Thoracic aorta (tissue), 2 donors: ENCODE results near the gene RASAL2. TPM values are rescaled to one million over a fixed set of nuclear protein-coding genes. Genes with fewer than 3 reads are reported as not detected.
A peak's percentile ranks its signal among the peaks of the same experiment; 100 is the strongest.
"Not testable (repeated sequence)": the region's sequence is repeated elsewhere in the genome, so short reads cannot be mapped to it uniquely, and the experiment has no call there.

Source experiments
- ATAC-seq: fragments of 150-250 bp; one replicate; pipeline ENCODE4 v1.8.0; 2017; ENCODE audit warnings: low read depth; ENCODE audit not compliant: insufficient number of reproducible peaks, low FRiP score
- DNase-seq: peaks from one replicate; pipeline ENCODE4 v3.0.0-alpha.2; 2020; ENCODE audit warnings: low spot score
- H3K27ac ChIP-seq, 2 donors: fragments of 200-600 bp; sonication (generic); 1 replicate in 1 of 2; 2 replicates in 1 of 2; pipeline ENCODE4 v1.5.1; 2016; ENCODE audit warnings: mild to moderate bottlenecking in 2 of 2, moderate library complexity in 2 of 2
- H3K27me3 ChIP-seq: fragments of 200-600 bp; sonication (generic); replicated peaks from 2 replicates; pipeline ENCODE4 v1.6.0; 2016; ENCODE audit warnings: mild to moderate bottlenecking; ENCODE audit not compliant: insufficient read depth
- H3K36me3 ChIP-seq: fragments of 200-600 bp; sonication (generic); one replicate; pipeline ENCODE4 v1.5.1; 2016
- H3K4me1 ChIP-seq, 2 donors: fragments of 200-600 bp; sonication (generic); 1 replicate in 1 of 2; 2 replicates in 1 of 2; pipeline versions ENCODE4 v1.5.1 to v1.6.0; 2016; ENCODE audit warnings: low read depth in 2 of 2, mild to moderate bottlenecking in 1 of 2; ENCODE audit not compliant: control insufficient read depth in 1 of 2
- H3K4me3 ChIP-seq: fragments of 200-600 bp; sonication (generic); 2 replicates; pipeline ENCODE4 v1.5.1; 2016; ENCODE audit warnings: mild to moderate bottlenecking
- H3K9me3 ChIP-seq: fragments of 200-600 bp; sonication (generic); 2 replicates; pipeline ENCODE4 v1.5.1; 2016
- total RNA-seq, 2 donors: library from RNA; depleted of rRNA; stranded (reverse); fragments of >200 nt; gene quantifications; one replicate each; pipeline versions ENCODE4 v1.1.0 to v1.2.3, GENCODE V29; 2016
- TF ChIP-seq, protein P1 (sequence below): fragments of 200-600 bp; sonication (generic); IDR thresholded peaks from one replicate; pipeline ENCODE4 v1.5.1; 2019; ENCODE audit warnings: antibody characterized with exemption

The RASAL2 gene
- total RNA-seq, 2 donors from 2014 or later: 38.0 to 45.1 TPM

DNA sequence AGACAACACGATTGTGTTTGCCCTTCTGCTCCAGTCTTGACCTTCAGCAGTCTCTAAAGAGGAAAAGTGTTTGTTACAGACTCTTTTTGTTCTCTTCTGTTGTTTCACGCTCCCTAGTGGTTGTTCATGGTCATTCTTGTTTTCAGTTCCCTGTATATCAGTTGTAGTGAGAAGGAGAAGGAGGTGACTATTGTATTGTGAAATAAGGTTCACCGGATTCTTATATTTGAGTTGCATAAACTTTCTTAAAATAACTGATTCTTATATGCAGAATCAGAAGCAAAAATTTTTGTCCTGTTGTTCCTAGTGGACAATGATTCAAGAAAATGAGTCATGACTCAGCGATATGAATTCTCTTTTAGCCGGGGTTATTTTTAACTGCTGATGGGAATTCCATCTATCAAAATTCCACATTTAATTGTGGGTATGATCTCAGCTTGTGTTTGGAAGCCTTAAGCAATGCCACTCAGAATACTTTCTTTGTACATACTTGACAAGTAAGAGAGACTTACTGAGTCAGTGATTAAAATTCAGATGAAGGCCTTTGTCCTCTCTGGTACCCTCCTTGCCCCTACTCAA is 250.7 kb downstream of the RASAL2 start:
- H3K9me3 ChIP-seq: no peaks in the 10 kb centered on the region
- no peak for DNase-seq
- ATAC-seq: peak; percentile 99
- TF ChIP-seq, protein P1, sequence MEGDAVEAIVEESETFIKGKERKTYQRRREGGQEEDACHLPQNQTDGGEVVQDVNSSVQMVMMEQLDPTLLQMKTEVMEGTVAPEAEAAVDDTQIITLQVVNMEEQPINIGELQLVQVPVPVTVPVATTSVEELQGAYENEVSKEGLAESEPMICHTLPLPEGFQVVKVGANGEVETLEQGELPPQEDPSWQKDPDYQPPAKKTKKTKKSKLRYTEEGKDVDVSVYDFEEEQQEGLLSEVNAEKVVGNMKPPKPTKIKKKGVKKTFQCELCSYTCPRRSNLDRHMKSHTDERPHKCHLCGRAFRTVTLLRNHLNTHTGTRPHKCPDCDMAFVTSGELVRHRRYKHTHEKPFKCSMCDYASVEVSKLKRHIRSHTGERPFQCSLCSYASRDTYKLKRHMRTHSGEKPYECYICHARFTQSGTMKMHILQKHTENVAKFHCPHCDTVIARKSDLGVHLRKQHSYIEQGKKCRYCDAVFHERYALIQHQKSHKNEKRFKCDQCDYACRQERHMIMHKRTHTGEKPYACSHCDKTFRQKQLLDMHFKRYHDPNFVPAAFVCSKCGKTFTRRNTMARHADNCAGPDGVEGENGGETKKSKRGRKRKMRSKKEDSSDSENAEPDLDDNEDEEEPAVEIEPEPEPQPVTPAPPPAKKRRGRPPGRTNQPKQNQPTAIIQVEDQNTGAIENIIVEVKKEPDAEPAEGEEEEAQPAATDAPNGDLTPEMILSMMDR: peak; percentile 38
- peaks cover 19 to 50% of the 10 kb centered on the region in 2 donors for H3K4me1 ChIP-seq
- H3K27ac ChIP-seq: peak overlapping the region; percentile 65 to 72
- H3K27me3 ChIP-seq: no peaks in the 10 kb centered on the region
- H3K4me3 ChIP-seq: peak overlapping the region; percentile 37
- no peaks in the 10 kb centered on the region for H3K36me3 ChIP-seq

DNA sequence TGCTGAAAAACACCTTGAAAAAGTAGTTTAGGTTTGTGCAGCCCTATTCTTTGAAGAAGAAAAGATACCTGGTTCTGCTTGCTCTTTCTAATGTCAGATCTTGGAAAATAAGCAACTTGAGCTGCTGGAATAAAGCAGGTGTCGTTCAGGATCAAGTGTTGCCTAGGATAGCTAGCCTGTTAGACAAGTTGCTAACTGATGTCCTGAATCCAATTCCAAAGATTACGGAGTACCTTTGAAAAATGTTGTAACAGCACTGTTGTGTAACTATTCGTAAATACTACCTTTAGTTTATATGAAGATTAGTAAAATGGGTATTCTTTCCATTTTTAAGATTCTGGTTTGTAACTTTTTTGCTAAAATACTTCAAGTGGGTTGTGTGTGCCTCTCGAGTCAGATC is 251.3 kb downstream of the RASAL2 start:
- Histone ChIP-seq H3K4me1 (peaks cover 19 to 47% of the 10 kb centered on the region in 2 donors), H3K36me3 (no peaks in the 10 kb centered on the region), H3K27ac (peak overlapping the region; percentile 46 to 72), H3K4me3 (peak overlapping the region; percentile 14), H3K9me3 (no peaks in the 10 kb centered on the region), H3K27me3 (no peaks in the 10 kb centered on the region)
- ATAC-seq (no peak), DNase-seq (no peak)
- TF ChIP-seq, protein P1: no peak

DNA sequence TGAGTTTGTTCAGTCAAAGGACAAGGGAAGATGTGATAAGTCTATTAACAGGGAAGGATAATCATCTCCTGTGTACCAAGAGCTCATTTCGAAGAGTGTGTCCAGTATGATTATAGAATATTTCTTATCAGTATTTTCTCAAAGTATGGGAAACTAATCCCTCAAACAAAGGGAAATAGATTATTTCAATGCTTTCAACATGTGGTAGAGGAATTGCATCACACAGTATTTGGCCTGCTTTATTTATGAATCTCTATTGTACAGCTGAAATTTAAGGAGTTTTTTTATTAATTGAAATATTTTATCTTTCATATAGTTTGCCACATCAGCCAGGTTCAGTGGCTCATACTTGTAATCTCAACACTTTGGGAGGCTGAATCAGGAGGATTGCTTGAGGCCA is 251.9 kb downstream of the RASAL2 start:
- H3K27ac ChIP-seq: peak overlapping the region in 1 of 2 donors; percentile 72
- ATAC-seq (no peak), DNase-seq (no peak)
- no peaks in the 10 kb centered on the region for H3K9me3 ChIP-seq
- peaks cover 15 to 43% of the 10 kb centered on the region in 2 donors for H3K4me1 ChIP-seq
- no peaks in the 10 kb centered on the region for H3K27me3 ChIP-seq
- TF ChIP-seq, protein P1: no peak
- H3K4me3 ChIP-seq: no peak overlapping the region
- no peaks in the 10 kb centered on the region for H3K36me3 ChIP-seq

DNA sequence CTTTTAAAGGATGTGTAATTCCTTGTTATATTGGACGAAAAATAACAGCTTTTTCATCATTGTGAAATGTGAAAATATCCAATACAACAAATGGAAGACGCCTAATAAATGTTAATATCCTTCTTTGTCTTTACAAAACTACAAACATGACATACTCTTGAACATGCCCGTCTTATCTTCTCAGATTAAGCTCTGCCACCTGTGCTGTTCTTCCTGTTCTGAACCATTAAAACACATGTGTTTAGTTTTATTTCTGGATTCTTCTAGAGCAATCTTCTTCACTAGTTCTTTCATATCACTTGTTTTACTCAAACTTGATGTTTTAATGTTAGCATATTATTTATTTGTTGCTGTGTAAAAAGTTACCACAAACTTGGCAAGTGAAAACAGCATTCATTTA is 255.9 kb downstream of the RASAL2 start:
- Histone ChIP-seq H3K4me3 (no peak overlapping the region), H3K9me3 (no peaks in the 10 kb centered on the region), H3K36me3 (no peaks in the 10 kb centered on the region), H3K27ac (no peak overlapping the region), H3K4me1 (peaks cover 11 to 26% of the 10 kb centered on the region in 2 donors), H3K27me3 (no peaks in the 10 kb centered on the region)
- TF ChIP-seq, protein P1: no peak
- no peak for ATAC-seq
- DNase-seq: no peak

DNA sequence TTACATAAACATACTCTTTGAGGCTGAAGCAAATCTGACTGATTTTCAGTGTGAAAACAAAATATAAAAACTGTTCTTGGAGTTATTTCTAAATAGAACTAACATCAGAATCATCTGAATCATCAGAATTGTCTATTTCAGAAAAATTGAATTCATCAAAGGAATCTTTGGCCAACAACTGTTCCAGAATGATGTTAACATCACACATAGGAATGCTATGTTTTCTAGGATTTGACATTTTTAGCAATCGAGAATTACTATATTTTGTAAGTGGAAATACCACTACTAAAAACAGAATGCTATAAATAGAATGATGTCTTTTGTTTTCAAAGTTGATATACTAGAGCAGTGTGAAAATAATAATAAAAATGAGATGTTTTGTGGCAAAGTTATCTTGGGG is 258.0 kb downstream of the RASAL2 start:
- not testable (repeated sequence) for H3K4me3 ChIP-seq, H3K27ac ChIP-seq, DNase-seq, ATAC-seq, H3K36me3 ChIP-seq, H3K9me3 ChIP-seq, H3K27me3 ChIP-seq
- peaks cover 3 to 12% of the 10 kb centered on the region in 2 donors for H3K4me1 ChIP-seq
